GM12873 (cell line): Measurements from ENCODE around the gene XYLB.

ENCODE experiments used
- TF ChIP-seq, protein P1 (sequence below): IDR thresholded peaks from 2 replicates; pipeline ENCODE4 v1.5.1; 2012; ENCODE audit warnings: low read depth, mild to moderate bottlenecking, moderate library complexity, low read length, control low read depth; ENCODE audit not compliant: insufficient read depth; ENCODE audit errors: missing control alignments

Gene XYLB

DNA sequence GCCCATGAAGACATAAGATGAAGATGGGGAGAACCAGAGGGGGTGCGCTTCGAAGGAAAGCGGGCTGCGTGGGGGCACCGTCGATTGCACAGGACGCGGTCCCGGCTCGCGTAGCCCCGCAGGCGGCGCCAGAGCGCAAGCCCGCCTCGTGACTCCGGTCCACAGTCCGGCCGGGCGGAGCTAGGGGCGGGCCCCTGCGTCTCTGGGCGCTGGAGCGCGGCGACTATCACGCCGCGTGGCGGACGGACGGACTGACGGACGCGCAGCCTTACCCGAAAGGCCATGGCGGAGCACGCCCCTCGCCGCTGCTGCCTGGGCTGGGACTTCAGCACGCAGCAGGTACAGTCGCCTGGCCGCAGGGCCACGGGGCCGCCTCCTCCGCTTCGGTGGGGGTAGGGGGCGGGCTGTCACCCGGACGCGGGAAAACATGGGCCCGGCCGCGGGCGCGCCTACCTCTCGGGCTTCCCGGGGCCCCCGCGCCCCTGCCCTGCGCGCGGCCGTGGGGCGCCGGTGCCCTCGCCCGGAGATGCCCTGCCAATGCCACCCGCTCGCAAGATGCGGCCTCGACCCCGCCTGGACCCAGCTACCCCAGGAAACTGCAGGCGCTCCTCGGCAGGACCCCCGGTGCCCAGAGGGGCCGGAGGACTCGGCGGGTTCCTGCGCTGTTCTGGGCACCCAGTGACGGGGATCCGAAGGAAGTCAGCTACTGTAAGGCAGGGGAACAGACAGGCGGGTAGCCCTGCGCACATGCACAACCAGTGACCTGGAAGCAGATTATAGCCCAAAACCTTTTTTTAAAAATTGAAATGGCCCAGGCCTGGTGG lies at the start of gene XYLB:
Gene XYLB (plus strand): TSS at position 199 of the 824 bp plus-strand sequence. CDS start 84 bp downstream, at position 283.
- TF ChIP-seq, protein P1, sequence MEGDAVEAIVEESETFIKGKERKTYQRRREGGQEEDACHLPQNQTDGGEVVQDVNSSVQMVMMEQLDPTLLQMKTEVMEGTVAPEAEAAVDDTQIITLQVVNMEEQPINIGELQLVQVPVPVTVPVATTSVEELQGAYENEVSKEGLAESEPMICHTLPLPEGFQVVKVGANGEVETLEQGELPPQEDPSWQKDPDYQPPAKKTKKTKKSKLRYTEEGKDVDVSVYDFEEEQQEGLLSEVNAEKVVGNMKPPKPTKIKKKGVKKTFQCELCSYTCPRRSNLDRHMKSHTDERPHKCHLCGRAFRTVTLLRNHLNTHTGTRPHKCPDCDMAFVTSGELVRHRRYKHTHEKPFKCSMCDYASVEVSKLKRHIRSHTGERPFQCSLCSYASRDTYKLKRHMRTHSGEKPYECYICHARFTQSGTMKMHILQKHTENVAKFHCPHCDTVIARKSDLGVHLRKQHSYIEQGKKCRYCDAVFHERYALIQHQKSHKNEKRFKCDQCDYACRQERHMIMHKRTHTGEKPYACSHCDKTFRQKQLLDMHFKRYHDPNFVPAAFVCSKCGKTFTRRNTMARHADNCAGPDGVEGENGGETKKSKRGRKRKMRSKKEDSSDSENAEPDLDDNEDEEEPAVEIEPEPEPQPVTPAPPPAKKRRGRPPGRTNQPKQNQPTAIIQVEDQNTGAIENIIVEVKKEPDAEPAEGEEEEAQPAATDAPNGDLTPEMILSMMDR: peak; percentile 88

DNA sequence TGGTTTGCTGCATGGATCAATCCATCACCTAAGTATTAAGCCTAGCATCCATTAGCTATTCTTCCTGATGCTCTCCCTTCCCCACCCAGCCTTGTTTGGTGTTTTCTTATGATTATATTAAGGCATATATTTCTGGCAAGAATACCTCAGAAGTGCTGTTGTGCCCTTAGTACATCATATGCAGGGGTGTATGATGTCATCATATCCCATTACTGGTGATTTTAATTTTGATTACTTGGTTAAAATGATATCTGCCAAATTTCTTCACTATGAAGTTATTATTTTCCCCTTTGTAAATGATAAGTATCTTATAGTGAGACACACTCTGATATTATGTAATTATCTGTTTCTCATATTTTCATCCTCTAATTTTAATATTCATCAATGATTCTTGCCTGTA lies 49.0 kb upstream of the XYLB start:
- TF ChIP-seq, protein P1: no peak

DNA sequence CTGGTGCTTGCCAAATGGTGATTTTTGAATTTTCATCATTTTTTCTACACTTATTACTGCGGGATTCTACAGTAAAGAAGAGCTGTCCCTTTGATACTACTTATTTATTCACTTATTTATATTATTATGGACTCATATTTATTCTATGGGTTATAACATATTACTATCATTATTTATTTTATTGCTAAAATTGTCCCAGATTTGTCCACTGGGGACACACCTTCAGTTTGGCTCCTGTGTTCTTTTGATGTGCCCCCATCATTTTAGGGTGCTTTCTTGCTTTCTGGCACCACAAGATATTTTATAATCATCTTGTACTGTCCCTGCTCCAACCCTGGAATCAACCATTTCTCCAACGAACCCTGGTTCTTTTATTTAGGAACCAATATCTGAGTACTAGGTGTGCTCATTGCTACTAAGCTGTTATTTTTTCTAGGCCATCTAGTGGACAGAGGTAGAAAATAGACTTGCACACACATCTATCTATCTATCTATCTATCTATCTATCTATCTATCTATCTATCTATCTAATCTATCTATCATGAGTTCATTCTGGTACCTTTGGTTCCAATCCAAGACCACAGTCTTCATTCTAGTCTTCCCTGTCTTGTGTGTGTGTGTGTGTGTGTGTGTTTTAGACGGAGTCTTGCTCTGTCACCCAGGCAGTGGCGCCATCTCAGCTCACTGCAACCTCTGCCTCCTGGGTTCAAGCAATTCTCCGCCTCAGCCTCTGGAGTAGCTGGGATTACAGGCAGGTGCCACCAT lies 48.5 kb upstream of the XYLB start:
- TF ChIP-seq, protein P1: peak; percentile 53

DNA sequence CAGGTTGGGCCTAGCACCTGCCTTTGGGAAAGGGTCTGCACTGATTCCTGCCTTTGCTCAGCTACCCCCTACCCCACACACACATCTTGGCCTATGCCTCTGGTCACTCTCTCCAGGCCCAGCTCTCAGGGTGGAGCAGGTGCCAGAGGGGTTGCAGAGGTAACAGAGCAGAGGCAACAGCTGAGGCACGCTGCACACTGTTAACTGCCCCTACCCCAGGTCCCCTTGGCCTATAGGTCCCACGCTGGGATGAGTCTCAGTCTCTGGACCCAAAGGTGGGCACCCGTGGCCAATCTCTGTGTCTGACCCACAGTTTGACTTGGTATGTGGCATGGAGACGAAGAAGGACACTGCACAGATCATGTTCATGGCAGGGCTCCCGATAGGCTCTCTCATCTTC lies 39.6 kb upstream of the XYLB start:
- TF ChIP-seq, protein P1: no peak

DNA sequence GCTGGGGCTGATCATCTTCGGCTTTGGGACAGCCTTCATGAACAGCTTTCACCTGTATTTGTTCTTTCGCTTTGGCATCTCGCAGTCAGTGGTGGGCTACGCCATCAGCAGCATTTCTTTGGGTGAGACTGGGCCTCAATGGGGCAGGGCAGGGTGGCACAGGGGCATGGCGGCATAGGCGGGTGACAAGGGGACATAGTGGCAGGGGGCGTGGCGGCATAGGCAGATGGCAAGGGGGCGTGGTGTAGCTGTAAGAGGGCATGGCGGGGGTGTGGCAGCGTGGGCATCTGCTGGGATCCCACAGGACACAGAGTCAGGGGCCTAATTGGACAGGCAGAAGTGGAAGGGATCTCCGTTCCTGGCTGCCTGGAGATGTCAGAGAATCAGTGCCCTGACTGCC lies 39.0 kb upstream of the XYLB start:
- TF ChIP-seq, protein P1: no peak

DNA sequence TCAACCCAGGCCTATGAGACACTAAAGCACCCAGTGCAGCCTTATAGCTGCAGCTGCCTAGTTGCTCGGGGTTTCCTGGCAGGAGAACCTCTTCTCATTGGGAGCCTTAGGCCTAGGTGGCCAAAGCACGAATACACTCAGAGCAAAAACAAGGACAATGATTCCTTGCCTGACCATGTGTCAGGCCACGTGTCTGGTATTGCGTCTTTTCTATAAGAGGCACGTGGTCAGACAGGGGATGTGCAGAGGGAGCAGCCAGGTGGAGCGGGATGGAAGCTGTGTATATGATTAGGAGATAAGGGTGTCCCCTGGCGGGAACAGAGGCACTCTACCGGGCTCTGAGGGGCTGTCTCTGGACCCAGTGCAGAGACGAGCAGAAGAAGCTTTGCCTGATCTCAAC lies 38.1 kb upstream of the XYLB start:
- TF ChIP-seq, protein P1: no peak

DNA sequence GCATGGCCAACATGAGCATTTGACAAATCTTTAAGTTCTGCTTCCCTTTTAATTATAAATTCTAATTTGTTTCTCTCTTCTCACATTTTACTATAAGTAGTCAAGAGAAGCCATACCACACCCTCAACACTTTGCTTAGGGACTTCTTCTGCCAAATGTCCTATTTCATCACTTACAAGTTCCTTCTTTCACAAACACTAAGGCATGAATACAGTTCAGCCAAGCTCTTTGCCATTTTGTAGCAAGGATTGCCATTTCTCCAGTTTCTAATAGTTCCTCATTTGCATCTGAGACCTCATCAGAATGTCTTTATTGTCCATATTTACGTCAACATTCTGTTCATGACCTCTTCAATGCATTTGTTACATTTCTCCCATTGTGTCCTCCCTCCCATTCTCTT lies 35.1 kb upstream of the XYLB start:
- TF ChIP-seq, protein P1: no peak
